Measurements from ENCODE around the gene PTPRN.
A peak's percentile ranks its signal among the peaks of the same experiment; 100 is the strongest.
"Not testable (repeated sequence)": the region's sequence is repeated elsewhere in the genome, so short reads cannot be mapped to it uniquely, and the experiment has no call there.

PTPRN gene

GRCh38 chr2:219309278-219309677, at the start of gene PTPRN:
Gene PTPRN (minus strand): TSS chr2:219309401. CDS start chr2:219309332, 69 bp downstream.
- DNase-seq: no peak

- no peak for DNase-seq
These were observed 49.2 kb upstream of the PTPRN start for GRCh38 chr2:219358170-219359075.

DNA sequence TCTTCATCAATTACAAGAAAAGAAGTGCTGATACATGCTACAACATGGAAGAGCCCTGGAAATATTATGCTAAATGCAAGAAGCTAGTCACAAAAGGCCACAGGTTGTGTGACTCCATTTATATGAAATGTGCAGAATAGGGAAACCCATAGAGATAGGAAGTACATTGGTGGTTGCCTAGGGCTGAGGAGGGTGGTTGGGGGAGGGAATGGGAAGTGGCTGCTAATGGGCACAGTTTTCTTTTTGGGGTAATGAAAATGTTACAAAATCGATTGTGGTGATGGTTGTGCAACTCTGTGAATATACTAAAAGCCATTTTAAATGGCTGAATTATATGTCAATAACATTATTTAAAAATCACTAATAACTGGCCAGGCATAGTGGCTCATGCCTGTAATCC, 47.6 kb upstream of the PTPRN start:
- DNase-seq: no peak

- no peak for DNase-seq
These were observed 45.4 kb upstream of the PTPRN start for GRCh38 chr2:219354582-219354981.

DNA sequence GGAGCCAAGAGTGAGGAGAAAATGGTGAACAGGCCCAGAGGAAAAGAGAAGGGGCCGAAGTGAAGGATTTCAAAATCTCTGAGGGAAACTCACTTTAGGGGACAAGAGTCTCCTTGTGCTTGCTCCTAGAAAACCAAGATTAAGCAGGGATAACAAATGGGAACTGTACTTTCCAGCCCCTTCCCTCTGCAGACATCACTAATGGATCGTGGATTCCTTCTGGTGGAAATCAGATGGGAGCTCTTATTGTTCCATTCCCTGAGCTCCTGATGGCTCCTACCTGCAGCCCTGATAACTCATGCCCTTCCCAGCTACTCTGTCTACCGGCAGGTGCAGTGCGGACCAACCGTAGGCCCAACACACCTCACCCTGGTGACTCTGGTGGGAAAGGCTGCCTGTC, 43.9 kb upstream of the PTPRN start:
- DNase-seq: no peak

- DNase-seq: peak; percentile 30
These were observed 43.3 kb upstream of the PTPRN start for GRCh38 chr2:219352448-219353023.

DNA sequence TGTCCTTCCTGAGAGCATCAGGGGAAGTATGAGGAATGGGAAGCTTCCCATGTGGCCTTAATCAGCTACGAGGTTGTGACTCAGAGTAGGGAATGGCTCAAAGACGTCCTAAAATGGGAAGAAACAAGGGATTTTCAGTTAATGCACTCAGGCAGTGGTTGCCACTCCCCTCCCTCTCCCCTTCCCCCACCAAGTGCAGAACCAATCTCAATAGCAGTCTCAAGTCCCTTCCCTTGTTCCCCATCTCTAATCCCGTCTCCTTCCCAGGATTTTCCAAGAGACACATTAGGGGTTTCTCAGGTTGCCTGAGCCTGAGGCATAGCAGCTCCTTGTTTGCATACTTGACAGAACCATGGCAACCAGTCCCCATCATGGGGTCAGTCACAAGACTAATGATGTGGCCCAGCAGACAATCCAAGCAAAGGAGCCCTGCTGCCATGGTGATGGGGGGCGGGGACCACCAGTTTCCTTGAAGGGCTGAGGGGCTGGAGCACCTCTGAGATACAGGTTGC, 41.6 kb upstream of the PTPRN start:
- no peak for DNase-seq

GRCh38 chr2:219350215-219350614, 41.0 kb upstream of the PTPRN start:
- no peak for DNase-seq

- DNase-seq: peak; percentile 58
These were observed 35.7 kb upstream of the PTPRN start for GRCh38 chr2:219344751-219345430.

DNA sequence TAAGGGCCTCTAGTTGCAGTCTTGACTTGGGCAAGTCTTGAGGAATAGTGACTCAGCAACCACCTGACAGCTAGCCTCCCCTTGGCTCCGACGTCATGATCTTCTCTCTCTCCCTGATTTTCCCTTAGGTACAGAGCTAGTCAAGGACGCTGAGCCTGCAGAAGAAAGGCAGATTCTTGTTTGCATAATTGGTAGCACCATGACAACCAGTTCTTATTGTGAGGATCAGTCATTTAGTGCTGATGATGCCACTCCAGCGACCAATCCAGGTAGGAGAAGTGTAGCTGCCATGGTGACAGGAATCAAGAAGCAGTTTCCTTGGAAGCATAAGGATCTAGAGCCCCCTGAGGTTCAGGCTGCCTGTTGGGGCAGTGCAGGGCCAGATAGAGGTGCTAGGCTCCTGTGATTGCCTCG, 26.2 kb upstream of the PTPRN start:
- no peak for DNase-seq

DNA sequence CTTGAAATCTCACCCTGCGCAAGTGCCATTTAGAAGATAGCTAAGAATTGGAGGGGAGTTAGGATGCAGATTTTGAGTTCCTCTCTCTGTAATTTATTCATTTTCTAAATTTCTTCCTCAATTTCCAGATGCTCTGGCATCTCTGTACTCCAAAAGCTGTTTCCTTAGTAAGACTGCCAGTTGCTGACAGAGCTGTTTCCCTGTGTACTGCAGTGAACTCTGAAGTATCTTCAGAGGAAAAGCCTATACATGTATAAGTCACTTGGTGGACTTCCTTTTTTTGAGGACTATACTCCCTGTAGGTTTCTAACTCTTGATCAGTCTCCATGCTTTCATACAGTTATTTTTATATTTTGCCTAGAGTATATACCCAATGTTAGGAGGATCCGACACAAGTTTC, 24.9 kb upstream of the PTPRN start:
- DNase-seq: no peak

GRCh38 chr2:219332542-219332941, 23.3 kb upstream of the PTPRN start, which contains the start of gene RESP18:
Gene RESP18 (minus strand): TSS chr2:219332744.
- no peak for DNase-seq

- DNase-seq: peak; percentile 67
These were observed 22.5 kb upstream of the PTPRN start for GRCh38 chr2:219331560-219332213.

DNA sequence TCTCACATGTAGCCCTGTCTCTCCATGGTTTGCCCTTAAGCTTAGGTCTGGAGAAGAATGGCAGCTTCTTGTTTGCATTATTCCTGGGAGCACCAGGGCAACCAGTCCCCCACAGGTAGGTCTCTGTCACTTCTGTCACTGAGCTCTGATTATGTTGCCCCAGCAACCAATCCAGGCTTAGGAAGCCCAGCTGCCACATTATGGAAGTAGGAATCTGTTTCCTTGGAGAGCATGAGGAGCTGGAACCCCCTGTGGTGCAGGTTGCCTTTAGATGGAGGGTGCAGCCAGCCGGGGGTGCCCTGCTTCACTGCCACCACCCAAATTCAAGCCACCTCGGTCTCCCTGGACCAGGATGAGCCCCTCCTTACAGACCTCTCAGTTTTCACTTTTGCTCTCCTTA, 18.5 kb upstream of the PTPRN start:
- no peak for DNase-seq

GRCh38 chr2:219325657-219326315, 16.6 kb upstream of the PTPRN start:
- no peak for DNase-seq

GRCh38 chr2:219325136-219325535, 15.9 kb upstream of the PTPRN start:
- no peak for DNase-seq

GRCh38 chr2:219323434-219323833, 14.2 kb upstream of the PTPRN start:
- no peak for DNase-seq

GRCh38 chr2:219314804-219315468, 5.7 kb upstream of the PTPRN start:
- no peak for DNase-seq

DNA sequence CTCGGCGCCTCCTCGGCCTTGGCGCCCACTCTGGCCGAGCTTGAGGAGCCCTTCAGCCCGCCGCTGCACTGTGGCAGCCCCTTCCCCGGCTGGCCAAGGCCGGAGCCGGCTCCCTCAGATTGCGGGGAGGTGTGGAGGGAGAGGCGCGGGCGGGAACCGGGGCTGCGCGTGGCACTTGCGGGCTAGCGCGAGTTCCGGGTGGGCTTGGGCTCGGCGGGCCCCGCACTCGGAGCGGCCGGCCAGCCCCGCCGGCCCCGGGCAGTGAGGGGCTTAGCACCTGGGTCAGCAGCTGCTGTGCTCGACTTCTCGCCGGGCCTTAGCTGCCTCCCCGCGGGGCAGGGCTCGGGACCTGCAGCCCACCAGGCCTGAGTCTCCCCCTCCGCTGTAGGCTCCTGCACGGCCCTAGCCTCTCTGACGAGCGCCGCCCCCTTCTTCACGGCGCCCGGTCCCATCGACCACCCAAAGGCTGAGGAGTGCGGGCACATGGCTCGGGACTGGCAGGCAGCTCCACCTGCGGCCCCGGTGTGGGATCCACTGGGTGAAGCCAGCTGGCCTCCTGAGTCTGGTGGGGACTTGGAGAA, 3.6 kb upstream of the PTPRN start:
- DNase-seq: not testable (repeated sequence)

DNA sequence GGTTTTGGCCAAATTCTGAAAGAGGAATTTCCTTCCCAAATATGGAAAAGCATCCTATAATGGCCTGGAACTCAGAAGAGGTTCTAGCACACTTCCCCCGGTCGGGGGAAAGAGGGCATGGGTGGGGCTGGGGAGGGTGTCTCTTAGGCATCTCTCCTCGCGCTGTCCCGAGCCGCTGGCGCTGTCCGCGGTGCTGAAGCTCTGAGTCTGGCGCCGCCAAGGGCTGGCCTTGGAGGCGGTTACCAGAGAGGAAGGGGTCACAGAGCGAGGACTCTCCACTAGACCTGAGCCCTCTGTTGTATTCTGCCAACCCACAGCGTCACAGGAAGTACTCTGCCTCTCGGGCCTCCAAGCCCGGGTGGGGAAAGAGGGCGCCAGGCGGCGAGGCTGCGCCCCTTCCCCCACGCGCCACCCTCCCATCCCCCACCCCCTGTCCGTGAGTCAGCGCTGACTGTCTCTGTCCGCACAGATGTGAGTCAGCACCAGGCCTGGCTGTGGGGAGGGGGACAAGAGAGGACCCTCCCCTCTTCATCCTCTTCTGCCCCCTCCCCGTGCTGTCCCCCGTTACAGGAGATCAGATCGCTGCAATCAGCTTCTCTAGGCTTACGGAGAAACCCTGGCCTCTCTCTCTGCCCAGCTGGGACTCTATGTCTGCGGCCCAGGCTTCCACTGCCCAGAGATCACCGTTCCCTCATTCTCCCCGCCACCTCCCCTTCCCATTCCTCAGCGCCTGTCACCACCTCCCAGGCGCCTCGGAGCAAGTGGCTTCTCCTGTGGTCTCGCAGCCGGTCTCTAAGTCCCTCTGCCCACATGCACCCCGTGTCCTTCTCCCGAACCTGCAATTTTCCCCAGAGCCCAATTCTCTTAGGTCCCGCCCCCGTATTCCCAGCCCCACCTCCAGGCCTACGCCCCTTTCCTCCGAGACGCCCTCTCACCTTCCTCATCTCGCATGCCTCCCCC, 779 bp downstream of the PTPRN start:
- DNase-seq: peak; percentile 73

All from right hindlimb (tissue), 1 donor.